ENCODE data around the gene PDIA4. TPM values are rescaled to one million over a fixed set of nuclear protein-coding genes. Genes with fewer than 3 reads are reported as not detected.

The PDIA4 gene
- total RNA-seq (2021; fragmentation: NEBNext Ultra II Directional; extraction: Animal tissue kit (Norgen Biotek cat#: 25700)) (303 and 308 TPM in 2 replicates), polyA plus RNA-seq (2011; rRNA removed) (108 and 119 TPM in 2 replicates), polyA minus RNA-seq (2011; rRNA and poly(A)+ RNA removed) (153 and 168 TPM in 2 replicates)
- 165 TPM for polyA plus RNA-seq (2011; cell fraction: cytosol; rRNA removed)
- 160 TPM for polyA plus RNA-seq (2011; cell fraction: nucleus; rRNA removed)
- 233 to 316 TPM (median 241 TPM) in 4 replicates for polyA plus RNA-seq (2012, experiment 1 of 2)
- 221 TPM for polyA plus RNA-seq (2012, experiment 2 of 2)
- 431 TPM for polyA plus RNA-seq (2013, experiment 1 of 2)
- 436 TPM for polyA plus RNA-seq (2013, experiment 2 of 2)
- 109 TPM for polyA minus RNA-seq (2011; cell fraction: cytosol; rRNA and poly(A)+ RNA removed)
- polyA minus RNA-seq (2011; cell fraction: nucleus; rRNA and poly(A)+ RNA removed) = 62.8 TPM
- long read RNA-seq, experiment 1, transcript PDIA4-201 (10 exons, 2,903 nt) = major isoform, 20 of 93 reads
- long read RNA-seq, experiment 1, partial matches to known transcripts = 29 of 93 reads
- long read RNA-seq, experiment 1, other reads (novel, unspliced or antisense) = 41 of 93 reads
- long read RNA-seq, experiment 2, transcript PDIA4-201 (10 exons, 2,903 nt) = major isoform, 14 of 19 reads
- long read RNA-seq, experiment 2, partial matches to known transcripts = 2 of 19 reads
- long read RNA-seq, experiment 2, other reads (novel, unspliced or antisense) = 2 of 19 reads

DNA sequence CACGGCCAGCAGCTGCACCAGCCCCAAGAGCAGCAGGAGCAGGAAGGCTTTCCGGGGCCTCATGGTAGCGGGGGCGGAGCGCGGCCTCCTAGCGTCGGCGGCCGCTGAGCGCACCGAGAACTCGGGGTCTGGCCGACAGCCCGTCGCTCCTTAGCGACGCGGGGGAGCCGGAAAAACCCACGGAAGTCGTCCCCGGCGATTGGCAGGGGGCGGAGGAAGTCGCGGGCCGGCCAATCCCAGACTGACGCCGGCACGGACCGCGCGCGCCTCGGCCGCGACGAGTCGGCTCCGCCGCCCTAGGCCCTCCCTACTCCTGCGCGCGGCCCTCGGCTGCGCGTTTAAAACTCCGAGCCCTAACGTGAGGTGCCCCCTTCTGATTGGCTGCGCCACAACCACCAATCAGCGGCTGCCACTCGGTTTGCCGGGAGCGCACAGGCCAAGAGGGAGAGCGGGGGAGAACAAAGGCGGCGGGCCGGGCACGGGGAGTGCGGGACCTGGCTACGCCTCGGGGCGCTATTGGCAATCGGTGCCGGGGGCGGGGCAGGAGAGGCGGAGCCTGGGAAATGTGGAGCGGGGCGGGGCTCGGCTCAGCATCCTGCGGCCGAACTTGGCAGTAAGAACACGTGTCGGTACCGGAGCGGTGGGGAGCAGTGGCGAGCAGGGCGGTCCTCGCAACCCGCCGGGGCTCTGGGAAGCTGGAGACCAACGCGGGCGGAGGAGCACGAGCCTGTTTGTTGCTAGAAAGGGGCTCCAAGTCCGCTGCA lies at the start of gene PDIA4:
Gene PDIA4, minus strand, starts transcription at position 160 of the 764 bp plus-strand sequence. Its CDS starts 97 bp downstream, at position 63.
- Histone ChIP-seq H3K18ac (ENCODE audit: extremely low read depth, low read length) (no peak within 1 kb of the TSS; the same call in 1 of the 2 replicates), H3K27ac (ENCODE audit: low read depth, low read length) (peak within 1 kb of the TSS; percentile 86), H3K4me1 (replicated peaks in 1 of 4; ENCODE audit: control insufficient read depth in 3 of 4, insufficient read depth in 4 of 4, low read length in 3 of 4) (peaks cover under 1 to 9% (median 3%) of the 10 kb centered on the region in 4 experiments), H3K4me2 (ENCODE audit: insufficient read depth in 1 of 2, low read depth in 2 of 2, low read length in 2 of 2) (peak within 1 kb of the TSS; percentile 72 to 74), H3K23me2 (ENCODE audit: low read depth, low read length) (peaks cover 6% of the 10 kb centered on the region), H3K79me1 (ENCODE audit: low read depth, low read length) (peaks cover 8% of the 10 kb centered on the region), H3K27me3 (replicated peaks in 1 of 4; ENCODE audit: control insufficient read depth in 3 of 4, extremely low read depth in 1 of 4, insufficient read depth in 3 of 4, low read length in 3 of 4) (peaks cover 0 to 2% (median 0%) of the 10 kb centered on the region in 4 experiments; a peak in 1 of 7 replicates), H4K20me1 (replicated peaks in 1 of 2; ENCODE audit: control insufficient read depth in 1 of 2, insufficient read depth in 2 of 2, low read length in 2 of 2) (peaks cover 3 to 5% of the 10 kb centered on the region in 2 experiments), H2BK120ac (replicated peaks; ENCODE audit: low read depth, low read length) (no peak within 1 kb of the TSS), H2BK20ac (ENCODE audit: low read length) (no peak within 1 kb of the TSS), H4K91ac (replicated peaks; ENCODE audit: insufficient read length, low read length) (peak within 1 kb of the TSS; percentile 70), H2BK15ac (ENCODE audit: low read length) (no peak within 1 kb of the TSS), H3K23ac (ENCODE audit: insufficient read length) (no peak within 1 kb of the TSS), H4K5ac (ENCODE audit: insufficient read length, low read depth, low read length) (peak within 1 kb of the TSS; percentile 64), H2BK12ac (ENCODE audit: low read depth, low read length) (no peak within 1 kb of the TSS), H2AK5ac (ENCODE audit: low read depth, low read length) (no peak within 1 kb of the TSS), H2AFZ (ENCODE audit: low read length) (peak within 1 kb of the TSS; percentile 47; the same call in 1 of the 2 replicates), H3K36me3 (ENCODE audit: control insufficient read depth in 2 of 4, insufficient read depth in 4 of 4, low read length in 3 of 4) (0 out of 8 replicates have a peak, but pooled peaks cover 0 to 3% (median 0%) of the 10 kb centered on the region in 4 experiments), H3K14ac (ENCODE audit: insufficient read length) (no peak within 1 kb of the TSS), H3K4ac (replicated peaks; ENCODE audit: insufficient read length, low read depth, low read length) (peak within 1 kb of the TSS; percentile 96), H3K79me2 (ENCODE audit: control insufficient read depth in 1 of 2, insufficient read depth in 2 of 2, low read length in 2 of 2) (peaks cover 21 to 41% of the 10 kb centered on the region in 2 experiments), H3K9ac (replicated peaks in 1 of 4; ENCODE audit: extremely low read depth in 1 of 4, low read depth in 3 of 4, low read length in 3 of 4) (peak within 1 kb of the TSS; percentile 81 to 99 (median 84)), H4K8ac (ENCODE audit: extremely low read depth, insufficient read depth, low read length) (peak within 1 kb of the TSS; percentile 95), H3K56ac (replicated peaks; ENCODE audit: insufficient read length, low read depth, low read length) (peak within 1 kb of the TSS; percentile 38), H2BK5ac (ENCODE audit: low read depth, low read length) (peak within 1 kb of the TSS; percentile 66; the same call in 1 of the 2 replicates), H3K4me3 (ENCODE audit: extremely low read depth in 1 of 4, insufficient read depth in 2 of 4, low read depth in 3 of 4, low read length in 4 of 4) (peak within 1 kb of the TSS; percentile 57 to 91 (median 76)), H3K9me3 (ENCODE audit: insufficient read depth in 2 of 2, low read depth in 1 of 2, low read length in 1 of 2) (no peaks in the 10 kb centered on the region)
- 1% methylated on average over 54 of the region's 87 CpGs; no CpG with 5 or more reads in 1 of the 2 experiments for WGBS, 2 experiments (ENCODE audit: extremely low coverage in 1 of 2, insufficient coverage in 1 of 2, insufficient read length in 1 of 2, insufficient replicate concordance in 2 of 2, low coverage in 1 of 2, low lambda C conversion rate in 2 of 2, missing lambda C conversion rate in 1 of 2)
- ChIA-PET CTCF (ENCODE audit: partially characterized antibody) (interaction anchor here (1.1 to 1.5 kb wide), 2 partner anchors 23 to 37 kb away, joined by 4 read pairs; no protein-coding TSS in a partner anchor), POLR2A (ENCODE audit: partially characterized antibody) (interaction anchor here (0.7 to 1.8 kb wide), 10 partner anchors 12 to 43 kb away, joined by 3 to 13 read pairs (median 3); no protein-coding TSS in a partner anchor)
- DNase-seq (ENCODE audit: low read depth in 1 of 2, low spot score in 2 of 2) (peak; percentile 98 to 99), FAIRE-seq (no peak)
- TF ChIP-seq CHD1 (IDR thresholded peaks at IDR 0.05; ENCODE audit: low read depth, low read length) = no peak
- TF ChIP-seq EP300 (IDR thresholded peaks at IDR 0.05; ENCODE audit: borderline replicate concordance in 1 of 2, low read depth in 2 of 2, low read length in 2 of 2) = peak in 1 of 2 experiments; percentile 8; a peak in 1 of 3 replicates
- peak; percentile 62; the same call in 1 of the 2 replicates for TF ChIP-seq SP1 (IDR thresholded peaks at IDR 0.05; ENCODE audit: low read depth, low read length)
- no peak; a peak in 1 of 4 replicates for TF ChIP-seq RAD21 (IDR thresholded peaks at IDR 0.05 in 1 of 2, conservative IDR thresholded peaks at IDR 0.05 in 1 of 2; ENCODE audit: low read depth in 2 of 2, low read length in 2 of 2)
- peak; percentile 81 for TF ChIP-seq CREB1 (IDR thresholded peaks at IDR 0.05)
- peak in 1 of 2 experiments; percentile 81; a peak in 2 of 4 replicates for TF ChIP-seq SIN3A (conservative IDR thresholded peaks at IDR 0.05 in 1 of 2, IDR thresholded peaks at IDR 0.05 in 1 of 2; ENCODE audit: low read depth in 1 of 2, low read length in 2 of 2)
- no peak for TF ChIP-seq BACH1 (IDR thresholded peaks at IDR 0.05; ENCODE audit: low read length)
